Duodenal mucosa (tissue), 2 donors: ENCODE data around the gene LRP1.

Experiments
- H3K27ac ChIP-seq: one replicate; pipeline ENCODE4 v1.7.0; 2013; ENCODE audit warnings: low read depth, low read length
- H3K27me3 ChIP-seq, 2 donors: one replicate each; pipeline ENCODE4 v1.7.0; 2013; ENCODE audit warnings: low read length in 2 of 2, control low read depth in 1 of 2; ENCODE audit not compliant: insufficient read depth in 2 of 2, control insufficient read depth in 1 of 2
- H3K36me3 ChIP-seq, 2 donors: one replicate each; pipeline ENCODE4 v1.7.0; 2013; ENCODE audit warnings: low read length in 2 of 2, control low read depth in 1 of 2; ENCODE audit not compliant: insufficient read depth in 2 of 2, control insufficient read depth in 1 of 2
- H3K4me1 ChIP-seq, 2 donors: one replicate each; pipeline ENCODE4 v1.7.0; 2013; ENCODE audit warnings: low read length in 2 of 2, control low read depth in 1 of 2; ENCODE audit not compliant: insufficient read depth in 2 of 2, control insufficient read depth in 1 of 2
- H3K4me3 ChIP-seq, 2 donors: one replicate each; pipeline ENCODE4 v1.7.0; 2013; ENCODE audit warnings: low read length in 2 of 2, low read depth in 1 of 2
- H3K9ac ChIP-seq, 2 donors: one replicate each; pipeline ENCODE4 v1.7.0; 2013; ENCODE audit warnings: low read length in 2 of 2, low read depth in 1 of 2
- H3K9me3 ChIP-seq, 2 donors: one replicate each; pipeline ENCODE4 v1.7.0; 2013; ENCODE audit warnings: low read length in 2 of 2, control low read depth in 1 of 2; ENCODE audit not compliant: control insufficient read depth in 1 of 2

LRP1 gene

GRCh38 chr12:57127101-57127725, 1.1 kb upstream of the LRP1 start:
- no peaks in the 10 kb centered on the region for H3K9me3 ChIP-seq
- peaks cover 36 to 41% of the 10 kb centered on the region in 2 donors for H3K4me1 ChIP-seq
- peaks cover 0 to 3% of the 10 kb centered on the region in 2 donors for H3K36me3 ChIP-seq
- H3K9ac ChIP-seq = peak overlapping the region; percentile 73 to 89
- peak overlapping the region; percentile 96 for H3K27ac ChIP-seq
- H3K27me3 ChIP-seq = no peaks in the 10 kb centered on the region
- H3K4me3 ChIP-seq = peak overlapping the region; percentile 82 to 89

- H3K27me3 ChIP-seq = no peaks in the 10 kb centered on the region
- H3K27ac ChIP-seq = peak overlapping the region; percentile 39
- peak overlapping the region; percentile 82 to 89 for H3K4me3 ChIP-seq
- no peaks in the 10 kb centered on the region for H3K9me3 ChIP-seq
- H3K4me1 ChIP-seq = peaks cover 44 to 52% of the 10 kb centered on the region in 2 donors
- H3K36me3 ChIP-seq = peaks cover 0 to 4% of the 10 kb centered on the region in 2 donors
- H3K9ac ChIP-seq = peak overlapping the region; percentile 78 to 85
These were observed 400 bp downstream of the LRP1 start for GRCh38 chr12:57128519-57129247.

- Histone ChIP-seq H3K36me3 (peaks cover 0 to 4% of the 10 kb centered on the region in 2 donors), H3K4me1 (peaks cover 44 to 52% of the 10 kb centered on the region in 2 donors), H3K9me3 (no peaks in the 10 kb centered on the region), H3K27ac (peak overlapping the region; percentile 42), H3K9ac (peak overlapping the region; percentile 78 to 85), H3K27me3 (no peaks in the 10 kb centered on the region), H3K4me3 (peak overlapping the region; percentile 82 to 89)
These were observed 1.1 kb downstream of the LRP1 start for GRCh38 chr12:57129321-57129842.

- Histone ChIP-seq H3K27ac (peak overlapping the region; percentile 42), H3K9ac (peak overlapping the region; percentile 63 to 85), H3K27me3 (no peaks in the 10 kb centered on the region), H3K4me1 (peaks cover 44 to 48% of the 10 kb centered on the region in 2 donors), H3K4me3 (peak overlapping the region; percentile 82 to 89), H3K9me3 (no peaks in the 10 kb centered on the region), H3K36me3 (peaks cover 0 to 4% of the 10 kb centered on the region in 2 donors)
These were observed 1.6 kb downstream of the LRP1 start for GRCh38 chr12:57129889-57130288.

GRCh38 chr12:57130941-57131340, 2.7 kb downstream of the LRP1 start:
- Histone ChIP-seq H3K27ac (no peak overlapping the region), H3K4me3 (peak overlapping the region; percentile 41 to 82), H3K27me3 (no peaks in the 10 kb centered on the region), H3K9me3 (no peaks in the 10 kb centered on the region), H3K4me1 (peaks cover 52 to 53% of the 10 kb centered on the region in 2 donors), H3K9ac (peak overlapping the region; percentile 26 to 85), H3K36me3 (peaks cover 0 to 4% of the 10 kb centered on the region in 2 donors)

GRCh38 chr12:57131896-57132744, 3.8 kb downstream of the LRP1 start:
- Histone ChIP-seq H3K27me3 (no peaks in the 10 kb centered on the region), H3K9me3 (no peaks in the 10 kb centered on the region), H3K9ac (peak overlapping the region in 1 of 2 donors; percentile 23), H3K36me3 (peaks cover 0 to 4% of the 10 kb centered on the region in 2 donors), H3K4me1 (peaks cover 46 to 50% of the 10 kb centered on the region in 2 donors), H3K4me3 (peak overlapping the region in 1 of 2 donors; percentile 8), H3K27ac (no peak overlapping the region)

- H3K9me3 ChIP-seq = no peaks in the 10 kb centered on the region
- no peak overlapping the region for H3K27ac ChIP-seq
- no peaks in the 10 kb centered on the region for H3K27me3 ChIP-seq
- peaks cover 0 to 4% of the 10 kb centered on the region in 2 donors for H3K36me3 ChIP-seq
- H3K9ac ChIP-seq = peak overlapping the region in 1 of 2 donors; percentile 23
- peaks cover 52 to 54% of the 10 kb centered on the region in 2 donors for H3K4me1 ChIP-seq
- peak overlapping the region in 1 of 2 donors; percentile 8 for H3K4me3 ChIP-seq
These were observed 4.8 kb downstream of the LRP1 start for GRCh38 chr12:57133013-57133569.

- peaks cover 60 to 62% of the 10 kb centered on the region in 2 donors for H3K4me1 ChIP-seq
- no peak overlapping the region for H3K27ac ChIP-seq
- no peaks in the 10 kb centered on the region for H3K27me3 ChIP-seq
These were observed 5.6 kb downstream of the LRP1 start for GRCh38 chr12:57133916-57134315.

GRCh38 chr12:57134949-57135348, 6.7 kb downstream of the LRP1 start:
- H3K9me3 ChIP-seq = no peaks in the 10 kb centered on the region
- no peak overlapping the region for H3K27ac ChIP-seq
- peaks cover 4 to 7% of the 10 kb centered on the region in 2 donors for H3K36me3 ChIP-seq
- H3K4me3 ChIP-seq = no peak overlapping the region
- no peak overlapping the region for H3K9ac ChIP-seq
- H3K27me3 ChIP-seq = no peaks in the 10 kb centered on the region
- H3K4me1 ChIP-seq = peaks cover 63 to 65% of the 10 kb centered on the region in 2 donors

More at GRCh38 chr12:57133916-57134315, 5.6 kb downstream of the LRP1 start:
- Histone ChIP-seq H3K4me3 (no peak overlapping the region), H3K36me3 (peaks cover 0 to 4% of the 10 kb centered on the region in 2 donors), H3K9ac (no peak overlapping the region), H3K9me3 (no peaks in the 10 kb centered on the region)
